K562 (cell line): ENCODE results near the gene RNF181. TPM values are rescaled to one million over a fixed set of nuclear protein-coding genes. Genes with fewer than 3 reads are reported as not detected.

Source experiments
- HMG20A ChIP-seq: fragments of 450-650 bp; formaldehyde crosslinking; conservative IDR thresholded peaks from 2 replicates; pipeline ENCODE4 v1.4.0; 2020; ENCODE audit warnings: mild to moderate bottlenecking, mixed read lengths
- NFIC ChIP-seq: fragments of 450-650 bp; IDR thresholded peaks from 2 replicates; pipeline ENCODE4 v1.6.1; 2017; ENCODE audit warnings: mild to moderate bottlenecking, inconsistent platforms
- STAT5A ChIP-seq: IDR thresholded peaks from 2 replicates; pipeline ENCODE4 v1.6.1; 2012; ENCODE audit warnings: low read length, inconsistent platforms, borderline replicate concordance
- SUPT5H ChIP-seq: fragments of 450-650 bp; IDR thresholded peaks from 2 replicates; pipeline ENCODE4 v1.6.1; 2016
- TCF3 ChIP-seq: sonication (generic); formaldehyde crosslinking; IDR thresholded peaks from 2 replicates; pipeline ENCODE4 v1.4.0; 2020; ENCODE audit warnings: mild to moderate bottlenecking, missing genetic modification reagents
- ZBED1 ChIP-seq: IDR thresholded peaks from 2 replicates; pipeline ENCODE4 v1.6.1; 2014
- ZFP36 ChIP-seq: fragments of 150-350 bp; IDR thresholded peaks from 2 replicates; pipeline ENCODE4 v1.6.1; 2018; ENCODE audit warnings: low read length, low read depth; ENCODE audit not compliant: partially characterized antibody
- ZFX ChIP-seq: sonication (generic); formaldehyde crosslinking; IDR thresholded peaks from 2 replicates; pipeline ENCODE4 v1.8.0; 2022; ENCODE audit warnings: mild to moderate bottlenecking, missing genetic modification reagents, moderate library complexity
- ZKSCAN1 ChIP-seq: fragments of 150-350 bp; IDR thresholded peaks from 2 replicates; pipeline ENCODE4 v1.6.1; 2016; ENCODE audit warnings: low read depth, low read length
- polyA plus RNA-seq, 8 experiments: library from polyadenylated mRNA; depleted of rRNA in 4 of 8; stranded (reverse) in 5 of 8; unstranded in 3 of 8; fragments of >200 nt; fragmentation: Nextera tagmentation in 2 of 8; fragmentation: Illumina TruSeq in 1 of 8; extraction: Ambion mirVana in 2 of 8; extraction: Trizol in 1 of 8; gene quantifications; 2 replicates each; pipeline versions ENCODE4 v1.2.1 to v1.2.3, GENCODE V29; 2011 to 2014; ENCODE audit warnings: inconsistent platforms in 1 of 8, missing spikeins in 1 of 8
- total RNA-seq, 7 experiments: library from RNA; depleted of rRNA in 6 of 7; stranded (reverse); fragments of >200 nt in 6 of 7; fragmentation: Illumina TruSeq in 2 of 7; extraction: Trizol in 2 of 7; gene quantifications; 2 replicates each; pipeline versions ENCODE4 v1.2.1 to v1.2.3, GENCODE V29; 2011 to 2021; ENCODE audit warnings: low replicate concordance in 1 of 7
- TF ChIP-seq, protein P1 (sequence below): sonication (generic); formaldehyde crosslinking; IDR thresholded peaks from 2 replicates; pipeline ENCODE4 v1.8.0; 2023; ENCODE audit warnings: missing genetic modification reagents, mild to moderate bottlenecking, borderline replicate concordance
- TF ChIP-seq, protein P2 (sequence below): fragments of 450-650 bp; IDR thresholded peaks from 2 replicates; pipeline ENCODE4 v1.6.1; 2016; ENCODE audit warnings: low read depth, mild to moderate bottlenecking, moderate library complexity

The RNF181 gene
- total and polyA plus RNA-seq, 9 of the 15 experiments (the other 6 are each of a cell fraction or from before 2014, with no cell fraction given), result 139 to 492 (median 253) TPM

DNA sequence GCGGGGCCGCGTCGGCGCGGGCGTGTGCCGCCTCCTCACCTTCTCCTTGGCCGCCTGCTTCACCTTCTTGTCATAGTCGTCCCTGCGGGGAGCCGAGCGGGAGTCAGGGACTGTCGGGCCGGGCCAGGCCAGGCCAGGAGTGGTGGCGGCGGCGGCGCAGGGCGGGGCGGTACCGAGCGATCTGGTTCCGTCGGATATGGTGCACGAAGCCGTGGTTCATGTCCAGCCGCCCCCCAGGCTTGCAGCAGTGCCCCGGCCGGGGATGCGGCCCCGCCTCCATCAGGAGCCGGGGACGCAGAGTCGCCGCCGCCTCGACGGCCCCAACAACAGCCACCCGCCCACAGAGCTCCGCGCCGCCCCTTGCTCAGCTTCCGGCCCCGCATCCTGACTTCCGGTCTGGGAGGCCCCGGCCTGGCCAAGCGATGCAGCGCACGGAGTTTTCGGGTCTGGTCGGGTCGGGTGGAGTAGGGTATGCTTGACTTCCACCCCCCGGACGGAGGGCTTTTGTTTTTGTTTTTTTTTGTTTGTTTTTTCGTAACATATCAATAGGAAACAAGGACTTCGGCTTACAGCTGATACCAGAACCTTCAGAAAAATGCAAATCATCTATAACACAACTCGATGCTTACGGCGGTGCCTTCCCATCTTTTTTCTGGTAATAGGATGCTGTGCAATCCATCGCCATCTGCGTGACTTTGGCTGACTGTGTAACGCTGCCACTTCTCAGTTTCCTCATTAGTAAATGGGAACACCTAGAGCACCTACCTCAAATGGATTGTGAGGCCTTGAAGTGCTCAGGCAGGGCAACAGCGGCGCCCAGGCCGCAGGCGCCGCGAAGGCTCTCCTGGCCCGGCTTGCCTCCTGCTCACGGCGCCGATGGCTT, 16.4 kb downstream of the RNF181 start, which contains the start of gene C2orf68 (continued):
- TF ChIP-seq, protein P1, sequence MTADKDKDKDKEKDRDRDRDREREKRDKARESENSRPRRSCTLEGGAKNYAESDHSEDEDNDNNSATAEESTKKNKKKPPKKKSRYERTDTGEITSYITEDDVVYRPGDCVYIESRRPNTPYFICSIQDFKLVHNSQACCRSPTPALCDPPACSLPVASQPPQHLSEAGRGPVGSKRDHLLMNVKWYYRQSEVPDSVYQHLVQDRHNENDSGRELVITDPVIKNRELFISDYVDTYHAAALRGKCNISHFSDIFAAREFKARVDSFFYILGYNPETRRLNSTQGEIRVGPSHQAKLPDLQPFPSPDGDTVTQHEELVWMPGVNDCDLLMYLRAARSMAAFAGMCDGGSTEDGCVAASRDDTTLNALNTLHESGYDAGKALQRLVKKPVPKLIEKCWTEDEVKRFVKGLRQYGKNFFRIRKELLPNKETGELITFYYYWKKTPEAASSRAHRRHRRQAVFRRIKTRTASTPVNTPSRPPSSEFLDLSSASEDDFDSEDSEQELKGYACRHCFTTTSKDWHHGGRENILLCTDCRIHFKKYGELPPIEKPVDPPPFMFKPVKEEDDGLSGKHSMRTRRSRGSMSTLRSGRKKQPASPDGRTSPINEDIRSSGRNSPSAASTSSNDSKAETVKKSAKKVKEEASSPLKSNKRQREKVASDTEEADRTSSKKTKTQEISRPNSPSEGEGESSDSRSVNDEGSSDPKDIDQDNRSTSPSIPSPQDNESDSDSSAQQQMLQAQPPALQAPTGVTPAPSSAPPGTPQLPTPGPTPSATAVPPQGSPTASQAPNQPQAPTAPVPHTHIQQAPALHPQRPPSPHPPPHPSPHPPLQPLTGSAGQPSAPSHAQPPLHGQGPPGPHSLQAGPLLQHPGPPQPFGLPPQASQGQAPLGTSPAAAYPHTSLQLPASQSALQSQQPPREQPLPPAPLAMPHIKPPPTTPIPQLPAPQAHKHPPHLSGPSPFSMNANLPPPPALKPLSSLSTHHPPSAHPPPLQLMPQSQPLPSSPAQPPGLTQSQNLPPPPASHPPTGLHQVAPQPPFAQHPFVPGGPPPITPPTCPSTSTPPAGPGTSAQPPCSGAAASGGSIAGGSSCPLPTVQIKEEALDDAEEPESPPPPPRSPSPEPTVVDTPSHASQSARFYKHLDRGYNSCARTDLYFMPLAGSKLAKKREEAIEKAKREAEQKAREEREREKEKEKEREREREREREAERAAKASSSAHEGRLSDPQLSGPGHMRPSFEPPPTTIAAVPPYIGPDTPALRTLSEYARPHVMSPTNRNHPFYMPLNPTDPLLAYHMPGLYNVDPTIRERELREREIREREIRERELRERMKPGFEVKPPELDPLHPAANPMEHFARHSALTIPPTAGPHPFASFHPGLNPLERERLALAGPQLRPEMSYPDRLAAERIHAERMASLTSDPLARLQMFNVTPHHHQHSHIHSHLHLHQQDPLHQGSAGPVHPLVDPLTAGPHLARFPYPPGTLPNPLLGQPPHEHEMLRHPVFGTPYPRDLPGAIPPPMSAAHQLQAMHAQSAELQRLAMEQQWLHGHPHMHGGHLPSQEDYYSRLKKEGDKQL, result no peak
- TF ChIP-seq ZBED1, result no peak
- no peak for TF ChIP-seq STAT5A
- TF ChIP-seq TCF3, result 0 out of 2 replicates have a peak, but pooled peaks have one; percentile 8
- no peak for TF ChIP-seq ZKSCAN1
- TF ChIP-seq SUPT5H, result peak; percentile 94
- peak; percentile 65 for TF ChIP-seq NFIC
- peak; percentile 93 for TF ChIP-seq ZFX
- TF ChIP-seq, protein P2, sequence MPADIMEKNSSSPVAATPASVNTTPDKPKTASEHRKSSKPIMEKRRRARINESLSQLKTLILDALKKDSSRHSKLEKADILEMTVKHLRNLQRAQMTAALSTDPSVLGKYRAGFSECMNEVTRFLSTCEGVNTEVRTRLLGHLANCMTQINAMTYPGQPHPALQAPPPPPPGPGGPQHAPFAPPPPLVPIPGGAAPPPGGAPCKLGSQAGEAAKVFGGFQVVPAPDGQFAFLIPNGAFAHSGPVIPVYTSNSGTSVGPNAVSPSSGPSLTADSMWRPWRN, result no peak
- TF ChIP-seq ZFP36, result no peak
- no peak for TF ChIP-seq HMG20A (CRISPR knock-in tag)
